Measurements from ENCODE around the gene CAMK2N1.

The CAMK2N1 gene

DNA sequence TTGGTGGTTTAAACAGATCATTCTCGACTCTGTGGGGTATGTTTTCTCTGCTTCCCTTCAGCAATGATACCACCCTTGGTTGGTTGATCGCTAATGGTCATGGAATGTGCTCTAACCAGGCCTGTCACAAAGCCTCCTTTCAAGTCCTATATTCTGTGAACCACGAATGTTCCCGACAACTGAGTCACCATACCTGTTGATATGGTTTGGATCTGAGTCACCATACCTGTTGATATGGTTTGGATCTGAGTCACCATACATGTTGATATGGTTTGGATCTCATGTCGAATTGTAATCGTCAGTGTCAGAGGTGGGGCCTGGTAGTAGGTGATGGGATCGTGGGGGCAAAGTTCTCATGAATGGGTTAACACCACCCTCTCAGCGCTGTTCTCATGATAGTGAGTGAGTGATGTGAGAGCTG is 10.2 kb upstream of the CAMK2N1 start:
- peak; percentile 84 for DNase-seq (ENCODE audit: low read depth)
- no peak overlapping the region for H3K4me3 ChIP-seq (ENCODE audit: control insufficient read depth, low read depth, low read length)
- TF ChIP-seq, protein P1, sequence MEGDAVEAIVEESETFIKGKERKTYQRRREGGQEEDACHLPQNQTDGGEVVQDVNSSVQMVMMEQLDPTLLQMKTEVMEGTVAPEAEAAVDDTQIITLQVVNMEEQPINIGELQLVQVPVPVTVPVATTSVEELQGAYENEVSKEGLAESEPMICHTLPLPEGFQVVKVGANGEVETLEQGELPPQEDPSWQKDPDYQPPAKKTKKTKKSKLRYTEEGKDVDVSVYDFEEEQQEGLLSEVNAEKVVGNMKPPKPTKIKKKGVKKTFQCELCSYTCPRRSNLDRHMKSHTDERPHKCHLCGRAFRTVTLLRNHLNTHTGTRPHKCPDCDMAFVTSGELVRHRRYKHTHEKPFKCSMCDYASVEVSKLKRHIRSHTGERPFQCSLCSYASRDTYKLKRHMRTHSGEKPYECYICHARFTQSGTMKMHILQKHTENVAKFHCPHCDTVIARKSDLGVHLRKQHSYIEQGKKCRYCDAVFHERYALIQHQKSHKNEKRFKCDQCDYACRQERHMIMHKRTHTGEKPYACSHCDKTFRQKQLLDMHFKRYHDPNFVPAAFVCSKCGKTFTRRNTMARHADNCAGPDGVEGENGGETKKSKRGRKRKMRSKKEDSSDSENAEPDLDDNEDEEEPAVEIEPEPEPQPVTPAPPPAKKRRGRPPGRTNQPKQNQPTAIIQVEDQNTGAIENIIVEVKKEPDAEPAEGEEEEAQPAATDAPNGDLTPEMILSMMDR (conservative IDR thresholded peaks at IDR 0.05; ENCODE audit: control insufficient read depth, insufficient read depth, low read depth, low read length), result no peak

GRCh38 chr1:20495661-20496060 is 9.7 kb upstream of the CAMK2N1 start:
- no peak overlapping the region for H3K4me3 ChIP-seq (ENCODE audit: control insufficient read depth, low read depth, low read length)
- no peak for DNase-seq (ENCODE audit: low read depth)

GRCh38 chr1:20494609-20495311 is 8.8 kb upstream of the CAMK2N1 start:
- peak; percentile 98 for DNase-seq (ENCODE audit: low read depth)
- no peak overlapping the region for H3K4me3 ChIP-seq (ENCODE audit: control insufficient read depth, low read depth, low read length)
- TF ChIP-seq, protein P1 (conservative IDR thresholded peaks at IDR 0.05; ENCODE audit: control insufficient read depth, insufficient read depth, low read depth, low read length), result no peak

More at GRCh38 chr1:20495661-20496060, 9.7 kb upstream of the CAMK2N1 start:
- TF ChIP-seq, protein P1 (conservative IDR thresholded peaks at IDR 0.05; ENCODE audit: control insufficient read depth, insufficient read depth, low read depth, low read length), result no peak

GRCh38 chr1:20493839-20494608 is 8.0 kb upstream of the CAMK2N1 start:
- H3K4me3 ChIP-seq (ENCODE audit: control insufficient read depth, low read depth, low read length), result no peak overlapping the region
- peak; percentile 95 for DNase-seq (ENCODE audit: low read depth)
- TF ChIP-seq, protein P1 (conservative IDR thresholded peaks at IDR 0.05; ENCODE audit: control insufficient read depth, insufficient read depth, low read depth, low read length), result peak; percentile 99

GRCh38 chr1:20493309-20493708 is 7.3 kb upstream of the CAMK2N1 start:
- H3K4me3 ChIP-seq (ENCODE audit: control insufficient read depth, low read depth, low read length), result no peak overlapping the region
- DNase-seq (ENCODE audit: low read depth), result no peak
- TF ChIP-seq, protein P1 (conservative IDR thresholded peaks at IDR 0.05; ENCODE audit: control insufficient read depth, insufficient read depth, low read depth, low read length), result no peak

GRCh38 chr1:20492751-20493150 is 6.7 kb upstream of the CAMK2N1 start:
- TF ChIP-seq, protein P1 (conservative IDR thresholded peaks at IDR 0.05; ENCODE audit: control insufficient read depth, insufficient read depth, low read depth, low read length), result no peak
- H3K4me3 ChIP-seq (ENCODE audit: control insufficient read depth, low read depth, low read length), result no peak overlapping the region
- DNase-seq (ENCODE audit: low read depth), result no peak
